CD14-positive monocyte (primary cell): ENCODE results near the gene NPPA. TPM values are rescaled to one million over a fixed set of nuclear protein-coding genes. Genes with fewer than 3 reads are reported as not detected.

Experiments
- DNase-seq, 3 donors: peaks; one replicate each; pipeline ENCODE4 v3.0.0-alpha.2; 2011 to 2022
- H2AFZ ChIP-seq: 2 replicates; pipeline ENCODE4 v1.6.0; 2012; ENCODE audit warnings: mild to moderate bottlenecking, low read depth, low read length, inconsistent platforms; ENCODE audit not compliant: insufficient read depth, poor library complexity, severe bottlenecking
- H3K27ac ChIP-seq, 2 donors: 1 replicate in 1 of 2; 2 replicates in 1 of 2; pipeline ENCODE4 v1.5.1; 2012 to 2013; ENCODE audit warnings: low read length in 2 of 2, control low read depth in 1 of 2, inconsistent platforms in 1 of 2, low read depth in 1 of 2, mild to moderate bottlenecking in 1 of 2
- H3K27me3 ChIP-seq, 2 donors: one replicate each; pipeline versions ENCODE4 v1.6.0 to v1.6.1; 2011 to 2013; ENCODE audit warnings: low read length in 2 of 2; ENCODE audit not compliant: control insufficient read depth in 2 of 2, insufficient read depth in 2 of 2
- H3K36me3 ChIP-seq, 2 donors: replicated peaks in 1 of 2; 1 replicate in 1 of 2; 2 replicates in 1 of 2; pipeline versions ENCODE4 v1.5.1 to v1.6.1; 2012 to 2013; ENCODE audit warnings: low read length in 2 of 2, control low read depth in 1 of 2, inconsistent platforms in 1 of 2, mild to moderate bottlenecking in 1 of 2; ENCODE audit not compliant: insufficient read depth in 2 of 2, control insufficient read depth in 1 of 2
- H3K4me1 ChIP-seq, 2 donors: 1 replicate in 1 of 2; 2 replicates in 1 of 2; pipeline versions ENCODE4 v1.5.1 to v1.6.1; 2012 to 2013; ENCODE audit warnings: low read length in 2 of 2, control low read depth in 1 of 2, inconsistent platforms in 1 of 2, mild to moderate bottlenecking in 1 of 2, moderate library complexity in 1 of 2; ENCODE audit not compliant: insufficient read depth in 2 of 2, control insufficient read depth in 1 of 2
- H3K4me2 ChIP-seq: replicated peaks from 2 replicates; pipeline ENCODE3; 2012; ENCODE audit warnings: low read length, moderate library complexity, mild to moderate bottlenecking; ENCODE audit not compliant: poor library complexity, severe bottlenecking; ENCODE audit errors: extremely low read depth
- H3K4me3 ChIP-seq, 3 experiments: fragments of 200-600 bp in 1 of 3; sonication (generic) in 1 of 3; replicated peaks in 1 of 3; 1 replicate in 2 of 3; 2 replicates in 1 of 3; pipeline ENCODE4 v1.5.1; 2011 to 2013; ENCODE audit warnings: low read length in 3 of 3, mild to moderate bottlenecking in 3 of 3, control low read depth in 2 of 3, low read depth in 2 of 3, inconsistent platforms in 1 of 3, moderate library complexity in 1 of 3
- H3K79me2 ChIP-seq: 2 replicates; pipeline ENCODE4 v1.6.0; 2012; ENCODE audit warnings: mild to moderate bottlenecking, control low read depth, inconsistent platforms, low read length, moderate library complexity; ENCODE audit not compliant: insufficient read depth
- H3K9ac ChIP-seq: 2 replicates; pipeline ENCODE4 v1.6.0; 2017; ENCODE audit warnings: low read length, mild to moderate bottlenecking; ENCODE audit not compliant: insufficient read depth, poor library complexity, severe bottlenecking
- H3K9me3 ChIP-seq, 2 donors: replicated peaks in 1 of 2; 1 replicate in 1 of 2; 2 replicates in 1 of 2; pipeline versions ENCODE4 v1.5.1 to v1.6.1; 2012 to 2013; ENCODE audit warnings: low read length in 2 of 2, control low read depth in 1 of 2; ENCODE audit not compliant: control insufficient read depth in 1 of 2, insufficient read depth in 1 of 2
- H4K20me1 ChIP-seq: 2 replicates; pipeline ENCODE4 v1.6.0; 2012; ENCODE audit warnings: mild to moderate bottlenecking, low read length, control low read depth, moderate library complexity; ENCODE audit not compliant: insufficient read depth
- H3K27ac Mint-ChIP-seq, 7 donors: one replicate each; pipeline ENCODE4 v1.8.0; 2020; ENCODE audit warnings: mild to moderate bottlenecking in 7 of 7, mixed read lengths in 7 of 7, moderate library complexity in 6 of 7, inconsistent platforms in 2 of 7
- H3K27me3 Mint-ChIP-seq, 3 donors: one replicate each; pipeline ENCODE4 v1.8.0; 2021 to 2022; ENCODE audit warnings: low read depth in 3 of 3, mild to moderate bottlenecking in 3 of 3, mixed read lengths in 3 of 3, moderate library complexity in 3 of 3, inconsistent platforms in 1 of 3
- H3K36me3 Mint-ChIP-seq, 2 donors: one replicate each; pipeline ENCODE4 v1.8.0; 2020; ENCODE audit warnings: mixed read lengths in 2 of 2, inconsistent platforms in 1 of 2, mild to moderate bottlenecking in 1 of 2
- H3K4me1 Mint-ChIP-seq: one replicate; pipeline ENCODE4 v1.8.0; 2020; ENCODE audit warnings: mild to moderate bottlenecking, mixed read lengths
- H3K4me3 Mint-ChIP-seq, 2 donors: one replicate each; pipeline ENCODE4 v1.8.0; 2020; ENCODE audit warnings: mild to moderate bottlenecking in 2 of 2, mixed read lengths in 2 of 2, moderate library complexity in 1 of 2
- H3K9me3 Mint-ChIP-seq, 7 donors: one replicate each; pipeline ENCODE4 v1.8.0; 2020 to 2022; ENCODE audit warnings: mixed read lengths in 7 of 7, mild to moderate bottlenecking in 6 of 7, moderate library complexity in 6 of 7, inconsistent platforms in 2 of 7
- CTCF ChIP-seq: fragments of 200-600 bp; IDR thresholded peaks from one replicate; pipeline ENCODE4 v1.8.0; 2022; ENCODE audit warnings: antibody characterized with exemption, mild to moderate bottlenecking
- WGBS: methylation state at CpG from one replicate; pipeline ENCODE4 v1.1.5; 2013; ENCODE audit warnings: missing lambda C conversion rate; ENCODE audit not compliant: insufficient coverage; 5-methylcytosine and 5-hydroxymethylcytosine counted together
- intact Hi-C, 2 donors: fragments of 100-400 bp; cut with micrococcal nuclease; formaldehyde crosslinking; loops; one replicate each; pipeline versions ENCODE4 v1.15.0 to v1.15.1; 2023
- polyA plus RNA-seq, 3 donors: library from polyadenylated mRNA; depleted of rRNA in 1 of 3; unstranded in 2 of 3; stranded (reverse) in 1 of 3; fragments of 300-500 nt in 2 of 3; fragments of >200 nt in 1 of 3; fragmentation: Illumina TruSeq in 2 of 3; gene quantifications; 1 replicate in 2 of 3; 2 replicates in 1 of 3; pipeline ENCODE4 v1.2.3, GENCODE V29; 2012 to 2021

The NPPA gene
- polyA plus RNA-seq, 3 donors: not detected

GRCh38 chr1:11826946-11827345 lies 20.6 kb downstream of the NPPA start:
- no peak overlapping the region for H3K9ac ChIP-seq
- H3K9me3 ChIP-seq: no peaks in the 10 kb centered on the region
- intact Hi-C loops: no loop called here
- H3K4me1 ChIP-seq: no peaks in the 10 kb centered on the region
- H3K27me3 ChIP-seq: no peaks in the 10 kb centered on the region
- Mint-ChIP-seq H3K27me3 (peaks cover 0 to 3% (median 2%) of the 10 kb centered on the region in 3 donors), H3K4me3 (no peak overlapping the region), H3K9me3 (no peaks in the 10 kb centered on the region), H3K36me3 (peaks cover 83 to 91% of the 10 kb centered on the region in 2 donors), H3K4me1 (no peaks in the 10 kb centered on the region), H3K27ac (peak overlapping the region in 2 of 7 donors; percentile 25 to 32)
- no peak for TF ChIP-seq CTCF
- no peak overlapping the region for H3K4me2 ChIP-seq
- no peak overlapping the region for H3K27ac ChIP-seq
- no peak for DNase-seq
- no peak overlapping the region for H3K4me3 ChIP-seq
- peaks cover 2% of the 10 kb centered on the region for H4K20me1 ChIP-seq
- H3K36me3 ChIP-seq: peaks cover 93 to 99% of the 10 kb centered on the region in 2 donors
- 80% methylated on average over 1 of the region's 9 CpGs for WGBS
- H2AFZ ChIP-seq: no peak overlapping the region
- H3K79me2 ChIP-seq: no peaks in the 10 kb centered on the region

GRCh38 chr1:11825131-11825530 lies 22.5 kb downstream of the NPPA start:
- WGBS: 93% methylated on average over 5 of the region's 7 CpGs
- no peaks in the 10 kb centered on the region for H4K20me1 ChIP-seq
- no peak overlapping the region for H2AFZ ChIP-seq
- H3K4me3 ChIP-seq: no peak overlapping the region
- H3K9ac ChIP-seq: no peak overlapping the region
- H3K36me3 ChIP-seq: peaks cover 86 to 100% of the 10 kb centered on the region in 2 donors
- no peak for TF ChIP-seq CTCF
- peaks cover 81 to 97% of the 10 kb centered on the region in 2 donors for H3K36me3 Mint-ChIP-seq
- H3K4me1 Mint-ChIP-seq: no peaks in the 10 kb centered on the region
- H3K9me3 Mint-ChIP-seq: no peaks in the 10 kb centered on the region
- peak overlapping the region in 2 of 7 donors; percentile 42 to 48 for H3K27ac Mint-ChIP-seq
- H3K4me1 ChIP-seq: no peaks in the 10 kb centered on the region
- no peaks in the 10 kb centered on the region for H3K27me3 ChIP-seq
- no peak overlapping the region for H3K27ac ChIP-seq
- H3K4me2 ChIP-seq: no peak overlapping the region
- H3K9me3 ChIP-seq: no peaks in the 10 kb centered on the region
- intact Hi-C loops: no loop called here
- peaks cover 0 to 3% (median 2%) of the 10 kb centered on the region in 3 donors for H3K27me3 Mint-ChIP-seq
- H3K79me2 ChIP-seq: no peaks in the 10 kb centered on the region
- H3K4me3 Mint-ChIP-seq: no peak overlapping the region
- no peak for DNase-seq
